Measurements from ENCODE around the gene FBRSL1. TPM values are rescaled to one million over a fixed set of nuclear protein-coding genes. Genes with fewer than 3 reads are reported as not detected.

FBRSL1 gene
- total and polyA plus RNA-seq, 9 of the 15 experiments (the other 6 are each of a cell fraction or from before 2014, with no cell fraction given) = 0.24 to 129 (median 7.3) TPM

DNA sequence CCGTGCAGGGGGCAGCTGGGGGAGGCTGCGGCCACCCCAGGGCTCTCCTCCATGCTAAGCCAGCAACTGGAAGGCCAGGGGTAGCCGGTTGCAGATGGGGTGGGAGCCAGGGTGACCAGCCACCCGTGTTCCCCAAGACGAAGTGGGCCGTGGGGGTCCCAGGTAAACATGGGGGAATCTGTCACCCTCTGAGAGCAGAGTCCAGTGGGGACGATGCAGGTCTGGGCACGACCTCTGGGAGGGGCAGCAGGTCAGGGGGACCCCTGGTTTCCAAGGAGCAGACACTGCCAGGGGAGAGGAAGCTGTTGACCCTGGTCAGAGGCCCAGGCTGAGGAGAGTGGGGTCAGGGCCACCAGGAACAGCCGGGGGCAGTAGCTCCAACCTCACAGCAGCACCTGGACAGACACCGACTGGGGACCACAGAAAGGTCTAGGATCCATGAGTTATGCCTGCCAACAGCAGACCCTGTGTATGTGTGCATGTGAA, 35.0 kb upstream of the FBRSL1 start:
- no peak overlapping the region for H3K27ac ChIP-seq (ENCODE audit: extremely low read depth, low read depth, low read length)
- no peak for DNase-seq (ENCODE audit: extremely low read depth in 1 of 4, low spot score in 3 of 4)
- peaks cover 35 to 61% of the 10 kb centered on the region in 2 experiments; a peak in 4 of 5 replicates for H3K27me3 ChIP-seq (ENCODE audit: control insufficient read depth in 2 of 2, insufficient read depth in 2 of 2, low read length in 2 of 2)
- CTCF ChIA-PET (ENCODE audit: low intra/inter-chr PET ratio) = interaction anchor here (0.6 kb wide), 1 partner anchor 35 kb away, joined by 3 read pairs; the partner anchor contains the start of gene FBRSL1
- POLR2A ChIA-PET = interaction anchor here (0.5 kb wide), 1 partner anchor 28 kb away, joined by 3 read pairs; no protein-coding TSS in a partner anchor
- BruUV-seq (replicated peaks) = no TSS peak
- ATAC-seq = no peak
- intact Hi-C loops (cut with micrococcal nuclease) (no loop called here), in situ Hi-C loops (cut with MboI) (no loop called here)
- H3K9me1 ChIP-seq (ENCODE audit: control insufficient read depth, insufficient read depth, low read length) = no peaks in the 10 kb centered on the region
- no peak overlapping the region for H3K4me3 ChIP-seq
- H3K79me2 ChIP-seq (ENCODE audit: control insufficient read depth, insufficient read depth, low read length) = no peaks in the 10 kb centered on the region
- no peak overlapping the region for H3K4me2 ChIP-seq (ENCODE audit: insufficient read depth, low read length)
- no peaks in the 10 kb centered on the region for H4K20me1 ChIP-seq (replicated peaks; ENCODE audit: control insufficient read depth, insufficient read depth, low read length)
- no peak overlapping the region for H3K9ac ChIP-seq (ENCODE audit: insufficient read depth in 1 of 2, low read depth in 2 of 2, low read length in 2 of 2)
- WGBS (ENCODE audit: insufficient coverage, low coverage, missing lambda C conversion rate) = 8% methylated on average over 9 of the region's 10 CpGs
- H3K4me1 ChIP-seq (replicated peaks in 1 of 2; ENCODE audit: control insufficient read depth in 2 of 2, insufficient read depth in 2 of 2, low read length in 2 of 2) = peaks cover 0 to 46% of the 10 kb centered on the region in 2 experiments; a peak in 2 of 5 replicates
- no peak for FAIRE-seq
- H3K36me3 ChIP-seq (ENCODE audit: control insufficient read depth, insufficient read depth, low read length) = no peaks in the 10 kb centered on the region
- peaks cover 7% of the 10 kb centered on the region; the same call in 1 of the 2 replicates for H3K9me3 ChIP-seq (replicated peaks; ENCODE audit: control insufficient read depth, insufficient read depth, low read depth, low read length)
- no peak overlapping the region for H2AFZ ChIP-seq (ENCODE audit: low read depth, low read length)
- TF ChIP-seq CBX1 (IDR thresholded peaks at IDR 0.05; ENCODE audit: low read depth) (no peak), BRD4 (IDR thresholded peaks at IDR 0.05) (no peak), ATF6 (CRISPR knock-in tag; IDR thresholded peaks at IDR 0.05) (no peak), ARHGAP35 (IDR thresholded peaks at IDR 0.05; ENCODE audit: partially characterized antibody) (no peak), CTCFL (IDR thresholded peaks at IDR 0.05; ENCODE audit: borderline replicate concordance, insufficient read depth, low read depth, low read length, poor library complexity, severe bottlenecking) (no peak), TRIM28 (IDR thresholded peaks at IDR 0.05) (no peak), FIP1L1 (IDR thresholded peaks at IDR 0.05; ENCODE audit: low read depth, low read length, poor library complexity, severe bottlenecking) (no peak), ZNF589 (CRISPR knock-in tag; IDR thresholded peaks at IDR 0.05; ENCODE audit: low read depth) (no peak)
- TF ChIP-seq, protein P1, sequence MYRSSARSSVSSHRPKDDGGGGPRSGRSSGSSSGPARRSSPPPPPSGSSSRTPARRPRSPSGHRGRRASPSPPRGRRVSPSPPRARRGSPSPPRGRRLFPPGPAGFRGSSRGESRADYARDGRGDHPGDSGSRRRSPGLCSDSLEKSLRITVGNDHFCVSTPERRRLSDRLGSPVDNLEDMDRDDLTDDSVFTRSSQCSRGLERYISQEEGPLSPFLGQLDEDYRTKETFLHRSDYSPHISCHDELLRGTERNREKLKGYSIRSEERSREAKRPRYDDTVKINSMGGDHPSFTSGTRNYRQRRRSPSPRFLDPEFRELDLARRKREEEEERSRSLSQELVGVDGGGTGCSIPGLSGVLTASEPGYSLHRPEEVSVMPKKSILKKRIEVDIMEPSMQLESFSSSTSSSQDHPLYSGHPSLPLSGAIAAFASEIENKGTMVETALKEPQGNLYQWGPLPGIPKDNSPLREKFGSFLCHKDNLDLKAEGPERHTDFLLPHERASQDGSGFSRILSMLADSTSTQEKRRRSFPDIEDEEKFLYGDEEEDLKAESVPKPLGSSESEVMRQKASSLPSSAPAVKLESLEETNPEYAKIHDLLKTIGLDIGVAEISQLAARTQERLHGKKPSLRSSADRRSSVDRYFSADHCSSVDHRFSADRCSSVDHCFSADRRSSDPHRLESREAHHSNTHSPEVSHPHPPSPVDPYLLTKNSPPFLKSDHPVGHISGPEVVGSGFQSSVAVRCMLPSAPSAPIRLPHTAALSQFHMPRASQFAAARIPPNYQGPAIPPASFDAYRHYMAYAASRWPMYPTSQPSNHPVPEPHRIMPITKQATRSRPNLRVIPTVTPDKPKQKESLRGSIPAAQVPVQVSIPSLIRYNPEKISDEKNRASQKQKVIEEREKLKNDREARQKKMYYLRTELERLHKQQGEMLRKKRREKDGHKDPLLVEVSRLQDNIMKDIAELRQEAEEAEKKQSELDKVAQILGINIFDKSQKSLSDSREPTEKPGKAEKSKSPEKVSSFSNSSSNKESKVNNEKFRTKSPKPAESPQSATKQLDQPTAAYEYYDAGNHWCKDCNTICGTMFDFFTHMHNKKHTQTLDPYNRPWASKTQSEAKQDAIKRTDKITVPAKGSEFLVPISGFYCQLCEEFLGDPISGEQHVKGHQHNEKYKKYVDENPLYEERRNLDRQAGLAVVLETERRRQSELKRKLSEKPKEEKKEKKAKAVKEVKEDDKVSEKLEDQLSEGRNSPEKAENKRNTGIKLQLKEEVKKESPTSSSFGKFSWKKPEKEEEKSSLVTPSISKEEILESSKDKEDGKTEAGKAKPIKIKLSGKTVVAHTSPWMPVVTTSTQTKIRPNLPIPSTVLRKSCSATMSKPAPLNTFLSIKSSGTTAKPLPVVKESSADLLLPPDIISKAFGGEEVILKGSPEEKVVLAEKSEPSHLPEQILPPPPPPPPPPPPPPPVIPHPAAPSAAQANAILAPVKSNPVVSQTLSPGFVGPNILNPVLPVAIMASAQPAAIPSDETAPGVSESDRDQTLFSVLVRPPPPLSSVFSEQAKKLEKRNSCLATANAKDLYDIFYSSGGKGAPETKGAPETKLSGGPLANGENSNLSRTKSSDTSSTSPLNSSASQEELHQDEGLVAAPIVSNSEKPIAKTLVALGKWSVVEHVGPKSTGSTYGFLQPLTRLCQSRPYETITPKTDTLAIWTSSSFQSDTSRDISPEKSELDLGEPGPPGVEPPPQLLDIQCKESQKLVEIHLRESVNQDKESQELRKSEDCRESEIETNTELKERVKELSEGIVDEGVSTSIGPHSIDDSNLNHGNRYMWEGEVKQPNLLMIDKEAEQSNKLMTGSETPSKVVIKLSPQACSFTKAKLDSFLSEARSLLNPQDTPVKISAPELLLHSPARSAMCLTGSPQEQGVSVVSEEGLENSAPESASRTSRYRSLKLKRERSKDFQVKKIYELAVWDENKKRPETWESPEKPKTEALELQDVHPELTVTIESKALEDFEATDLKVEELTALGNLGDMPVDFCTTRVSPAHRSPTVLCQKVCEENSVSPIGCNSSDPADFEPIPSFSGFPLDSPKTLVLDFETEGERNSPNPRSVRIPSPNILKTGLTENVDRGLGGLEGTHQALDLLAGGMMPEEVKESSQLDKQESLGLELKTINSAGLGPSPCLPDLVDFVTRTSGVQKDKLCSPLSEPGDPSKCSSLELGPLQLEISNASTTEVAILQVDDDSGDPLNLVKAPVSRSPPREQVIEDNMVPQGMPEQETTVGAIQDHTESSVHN (IDR thresholded peaks at IDR 0.05; ENCODE audit: borderline replicate concordance in 1 of 2, low read depth in 1 of 2) = no peak
